GM19025 (cell line): Measurements from ENCODE around the gene CMTM8.
A peak's percentile ranks its signal among the peaks of the same experiment; 100 is the strongest.

ENCODE experiments used
- ATAC-seq: cut with Tn5 transposase; IDR thresholded peaks from one replicate; pipeline ENCODE4 v1.9.1; 2021; ENCODE audit warnings: mild to moderate bottlenecking, low read depth, moderate library complexity; ENCODE audit not compliant: unreplicated experiment

CMTM8 gene

DNA sequence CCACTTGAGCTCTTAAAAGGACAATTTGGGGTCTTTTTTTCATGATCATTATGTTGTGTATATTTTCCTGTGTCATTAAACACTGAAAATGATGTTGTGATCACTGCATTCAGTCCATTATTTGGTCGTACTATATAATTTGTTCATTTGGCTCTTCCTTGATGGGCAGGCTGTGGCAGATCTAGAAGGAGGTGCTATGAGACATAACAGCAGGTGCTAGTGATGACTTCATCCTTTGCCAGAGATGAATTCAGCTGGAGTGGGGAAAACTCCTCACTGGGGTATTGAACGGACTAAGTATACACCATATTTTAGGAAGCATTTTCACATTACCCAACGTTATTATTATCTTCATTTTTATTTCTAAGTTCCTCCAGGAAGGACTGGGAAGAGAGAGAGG is 165.2 kb downstream of the CMTM8 start:
- ATAC-seq: no peak

DNA sequence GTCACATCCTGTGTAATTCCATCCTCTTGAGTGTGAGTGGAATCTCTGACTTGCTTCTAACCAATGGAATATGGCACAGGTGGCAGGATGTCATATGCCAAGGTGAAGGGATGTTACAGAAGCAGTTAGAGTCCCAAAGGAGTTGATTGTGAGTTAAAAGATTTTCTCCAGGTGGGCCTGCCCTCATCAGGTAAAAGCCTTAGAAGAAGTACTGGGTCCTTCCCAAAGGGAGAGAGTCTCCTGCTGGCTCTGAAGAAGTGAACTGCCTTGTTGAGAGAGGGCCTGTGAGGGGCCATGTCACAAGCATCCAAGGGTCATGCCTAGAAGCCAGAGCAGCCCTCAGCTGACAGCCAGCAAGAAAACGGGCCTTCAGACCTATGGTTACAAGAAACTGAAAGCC is 166.2 kb downstream of the CMTM8 start:
- no peak for ATAC-seq

DNA sequence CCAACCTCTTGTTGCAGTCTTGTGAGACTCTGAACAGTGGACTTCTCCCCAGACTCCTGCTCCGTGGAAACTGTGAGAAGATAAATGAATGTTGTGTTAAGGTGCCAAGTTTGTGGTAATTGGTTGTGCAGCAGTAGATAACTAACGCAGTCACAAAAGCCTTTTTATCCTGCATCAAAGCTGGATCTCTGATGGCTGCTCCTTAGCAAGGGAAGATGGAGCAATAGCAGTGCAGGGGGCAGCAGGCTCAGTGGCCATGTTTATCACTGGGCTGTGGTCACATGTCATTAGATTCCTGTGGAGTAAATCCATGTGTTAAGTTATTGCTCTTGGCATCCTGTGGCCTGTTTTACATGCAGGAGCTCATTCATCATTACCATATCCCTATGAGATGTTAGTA is 166.7 kb downstream of the CMTM8 start:
- ATAC-seq: no peak

DNA sequence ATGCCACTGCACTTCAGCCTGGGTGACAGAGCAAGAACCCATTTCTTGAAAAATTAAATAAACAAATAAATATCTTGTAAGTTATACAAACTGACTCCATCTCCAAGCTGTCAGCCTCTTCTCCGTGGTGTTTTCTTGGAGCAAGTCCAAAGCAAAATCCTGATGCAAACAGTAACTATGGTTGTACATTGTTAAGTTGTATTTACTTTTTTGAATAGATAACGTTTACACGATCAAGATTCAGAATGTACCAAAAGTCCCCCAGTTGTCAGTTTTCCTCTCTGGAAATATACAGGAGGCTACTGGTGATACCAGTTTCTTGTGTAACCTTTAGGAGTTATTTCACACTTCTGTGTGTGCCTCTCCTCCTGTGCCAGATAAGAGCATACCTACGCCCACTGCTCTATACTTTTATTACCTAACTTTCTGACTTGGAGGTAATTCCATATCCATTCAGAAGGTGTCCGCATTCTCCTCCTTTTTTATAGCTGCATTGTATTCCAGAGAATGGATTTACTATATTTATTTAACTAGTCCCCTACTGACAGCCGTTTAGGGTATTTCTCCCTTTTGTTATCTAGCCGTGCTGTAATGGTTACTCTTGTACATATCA is 167.3 kb downstream of the CMTM8 start:
- ATAC-seq: no peak

DNA sequence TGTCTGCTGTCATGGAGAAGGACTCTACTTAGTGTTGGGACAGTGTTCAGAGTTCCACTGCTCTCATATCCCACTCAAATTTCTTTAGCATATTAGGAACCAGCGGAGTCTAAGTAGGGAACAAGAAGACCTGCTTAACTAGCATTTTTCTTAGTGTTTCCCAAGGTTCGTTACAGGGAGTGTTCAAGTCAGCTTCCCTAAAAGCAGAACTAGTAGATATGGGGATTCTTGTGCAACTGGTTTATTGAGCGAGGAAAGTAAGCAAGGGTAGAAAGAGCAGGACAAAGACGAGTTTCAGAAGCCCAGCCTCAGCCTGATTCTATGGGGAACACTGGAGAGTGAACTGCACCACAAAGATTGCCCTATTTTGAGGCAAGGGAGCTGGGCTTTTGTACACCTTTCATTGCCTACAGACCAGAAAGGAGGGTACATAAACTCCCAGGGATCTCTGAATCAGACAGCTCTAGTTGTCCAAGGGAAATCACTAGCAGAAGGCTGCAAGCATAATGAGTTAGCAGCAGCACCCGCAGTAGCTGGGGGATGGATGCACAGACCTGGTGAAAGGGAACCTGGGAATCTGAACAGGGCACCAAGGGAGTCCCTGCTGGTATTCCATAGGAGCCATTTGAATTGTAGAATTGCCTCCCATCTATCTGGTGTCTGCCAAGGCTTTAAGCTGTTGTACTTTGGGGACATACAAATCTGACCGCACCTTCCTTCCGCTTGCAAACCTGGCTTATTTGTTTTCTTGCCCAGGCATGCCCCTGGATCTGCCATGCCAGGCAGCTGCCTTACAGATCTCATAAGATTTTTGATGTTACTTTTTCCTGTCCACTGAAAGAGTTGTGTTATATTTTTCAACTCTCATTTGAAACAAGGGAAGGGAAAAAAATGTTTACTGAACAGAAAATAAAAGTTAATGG is 168.3 kb downstream of the CMTM8 start:
- no peak for ATAC-seq

DNA sequence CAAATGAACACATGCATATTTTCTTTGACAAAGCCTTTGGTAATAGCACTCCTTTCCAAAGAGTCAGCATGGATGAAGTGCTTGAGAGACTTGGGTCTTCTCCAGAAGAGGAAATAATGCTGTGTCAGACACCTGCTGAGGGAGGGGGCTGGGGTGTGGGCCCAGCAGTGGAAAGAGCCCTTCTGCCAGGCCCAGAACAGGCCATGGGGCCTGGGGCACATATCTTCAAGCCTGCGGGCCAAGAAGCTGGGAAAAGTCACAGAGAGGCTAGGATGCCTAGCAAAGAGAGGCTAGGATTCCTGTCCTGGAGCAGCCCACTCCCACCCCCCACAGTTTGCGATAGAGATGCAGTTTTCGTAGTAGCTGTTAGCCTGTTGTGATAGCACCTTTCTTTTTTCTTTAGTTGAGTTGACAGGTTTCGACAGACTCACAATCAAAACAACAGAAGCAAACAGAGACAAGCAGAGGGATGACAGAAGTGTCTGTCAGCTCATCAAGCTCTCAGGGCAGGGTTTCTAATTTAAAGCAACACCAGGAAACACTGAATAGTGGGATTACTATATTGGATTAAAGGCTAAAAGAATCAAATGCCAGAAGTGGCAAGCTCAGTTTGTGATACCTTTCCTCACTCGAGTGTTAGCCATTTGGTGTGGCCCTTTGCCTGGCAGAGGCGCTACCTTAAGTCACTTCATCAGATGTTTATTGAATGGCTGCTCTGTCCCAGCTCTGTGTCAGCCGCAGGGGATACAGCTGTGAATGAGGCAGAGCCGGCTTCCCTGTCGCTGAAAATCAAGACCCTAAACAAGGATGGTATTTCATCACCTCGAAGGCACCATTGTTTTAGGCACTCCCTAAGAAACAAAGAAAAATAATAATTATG is 172.1 kb downstream of the CMTM8 start:
- ATAC-seq: no peak

DNA sequence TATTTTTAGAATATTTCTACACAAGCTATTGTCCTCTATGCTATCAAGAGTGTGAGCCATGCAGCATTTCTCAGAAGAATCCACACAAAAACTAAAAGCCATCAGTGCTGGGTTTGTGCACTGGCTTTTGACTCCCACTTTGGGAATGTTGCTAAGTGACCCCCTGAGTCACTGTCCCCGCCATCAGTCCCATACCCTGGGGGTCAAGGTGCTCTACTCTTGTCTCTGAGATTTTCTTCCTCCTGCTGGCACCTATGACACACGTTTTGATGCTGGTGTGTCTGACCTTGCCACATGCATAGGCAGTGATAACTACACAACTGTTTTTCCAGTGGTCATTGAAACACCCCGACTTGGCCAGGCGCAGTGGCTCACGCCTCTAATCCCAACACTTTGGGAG is 173.0 kb downstream of the CMTM8 start:
- no peak for ATAC-seq

DNA sequence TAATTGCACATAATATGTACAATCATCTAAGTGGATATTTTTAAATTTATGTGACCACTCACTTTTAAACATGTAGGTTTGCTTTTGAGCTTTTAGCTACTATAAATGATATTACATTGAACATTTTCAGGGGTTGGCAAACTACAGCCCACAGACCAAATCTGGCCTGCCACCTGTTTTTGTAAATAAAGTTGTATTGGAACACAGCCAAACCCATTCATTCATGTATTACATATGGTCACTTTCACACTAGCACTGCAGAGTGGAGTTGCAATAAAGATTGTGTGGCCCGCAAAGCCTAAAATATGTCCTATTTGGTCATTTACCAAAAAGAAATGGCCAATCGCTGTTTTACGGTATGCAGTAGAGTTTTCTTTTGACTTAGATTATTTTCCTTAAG is 174.4 kb downstream of the CMTM8 start:
- ATAC-seq: no peak

DNA sequence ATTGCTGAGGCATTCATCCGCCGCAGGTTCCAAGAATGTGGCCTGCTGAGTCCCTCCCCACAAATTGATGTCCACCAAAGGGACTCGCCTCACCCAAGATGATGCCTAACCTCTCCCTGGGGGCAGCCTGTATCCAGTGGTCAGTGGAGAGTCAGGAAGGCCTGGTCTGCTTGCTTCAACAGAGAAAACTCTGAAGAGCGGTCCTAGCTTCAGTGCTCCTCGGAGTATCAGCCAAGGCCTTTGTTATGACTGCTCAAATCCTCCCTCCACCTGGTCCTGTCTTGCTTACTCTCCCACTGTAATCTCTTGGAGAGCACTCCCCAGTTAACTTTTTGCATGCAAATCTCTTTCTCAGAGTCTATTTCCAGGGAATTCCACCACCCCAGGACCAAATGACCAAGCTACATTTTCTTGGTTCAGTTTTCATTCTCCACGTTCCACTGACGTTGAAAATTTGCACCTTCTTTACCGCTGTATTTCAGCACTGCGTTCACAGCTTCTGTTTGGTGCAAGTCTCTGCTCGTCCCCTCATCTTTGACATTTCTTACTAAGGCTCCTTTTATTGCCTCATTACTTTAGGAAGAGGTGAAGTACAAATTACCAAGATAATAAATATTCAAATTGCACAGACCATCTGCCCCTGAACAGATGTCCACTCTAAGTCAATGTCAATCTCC is 175.5 kb downstream of the CMTM8 start:
- ATAC-seq: no peak

DNA sequence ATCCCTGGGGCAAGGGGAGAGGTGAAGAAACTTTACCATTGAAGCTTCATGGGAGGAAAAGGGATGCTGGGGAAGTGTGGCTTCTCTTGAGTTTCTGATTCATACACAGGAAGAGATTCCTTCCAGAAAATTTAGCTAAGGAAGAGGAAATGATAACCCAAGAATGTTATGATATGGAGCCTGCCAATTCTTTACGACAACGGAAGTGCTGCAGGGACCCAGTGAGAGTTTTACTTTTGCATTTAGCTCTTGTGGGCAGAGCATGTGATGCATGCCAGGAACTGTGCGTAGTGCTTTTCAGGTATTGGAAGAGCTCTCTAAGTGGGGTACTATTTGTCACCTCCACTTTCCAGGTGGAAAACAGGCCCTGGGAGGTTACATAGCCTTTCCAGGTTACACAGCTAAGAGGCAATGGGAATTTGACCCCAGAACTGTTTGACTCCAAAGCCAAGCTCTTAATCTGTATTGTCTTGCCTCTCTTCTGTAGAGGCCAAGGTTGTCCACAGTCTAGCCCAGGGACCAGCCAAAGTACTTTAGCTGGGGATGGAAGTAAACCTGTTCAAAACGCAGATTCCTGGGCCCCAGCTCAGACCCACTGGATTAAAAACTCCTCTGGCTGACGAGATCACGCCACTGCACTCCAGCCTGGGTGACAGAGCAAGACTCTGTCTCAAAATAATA is 176.2 kb downstream of the CMTM8 start:
- ATAC-seq: peak; percentile 60

DNA sequence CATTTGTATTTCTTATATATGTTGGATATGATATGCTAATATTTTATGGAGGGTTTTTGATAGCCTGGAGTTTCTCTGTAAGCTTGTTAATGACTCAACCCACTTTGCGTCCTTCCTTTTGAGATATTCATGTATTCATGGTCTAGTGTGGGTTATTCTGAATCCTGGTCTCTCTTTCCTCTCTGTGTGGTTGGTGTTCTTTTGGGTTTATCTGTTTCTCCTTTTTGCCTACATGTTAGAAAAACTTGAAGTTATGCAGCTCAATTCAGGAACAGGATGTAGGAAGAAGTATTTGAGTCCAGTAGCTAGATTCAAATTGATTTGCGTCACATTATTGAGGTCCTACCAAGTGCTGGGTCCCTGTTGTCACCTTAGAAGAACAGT is 181.3 kb downstream of the CMTM8 start:
- no peak for ATAC-seq
